ENCODE measurements around the gene SUPT20HL2.

Gene SUPT20HL2

GRCh38 chrX:24292353-24292752 is 21.5 kb downstream of the SUPT20HL2 start:
- TF ChIP-seq CTCF (conservative IDR thresholded peaks at IDR 0.05; ENCODE audit: low read depth, low read length): no peak
- DNase-seq (ENCODE audit: low read depth): no peak
- H3K4me3 ChIP-seq (ENCODE audit: low read depth, low read length): no peak overlapping the region

- DNase-seq (ENCODE audit: low read depth): peak; percentile 23
- no peak overlapping the region for H3K4me3 ChIP-seq (ENCODE audit: low read depth, low read length)
- no peak for TF ChIP-seq CTCF (conservative IDR thresholded peaks at IDR 0.05; ENCODE audit: low read depth, low read length)
These were observed 28.8 kb downstream of the SUPT20HL2 start for GRCh38 chrX:24285082-24285481.

DNA sequence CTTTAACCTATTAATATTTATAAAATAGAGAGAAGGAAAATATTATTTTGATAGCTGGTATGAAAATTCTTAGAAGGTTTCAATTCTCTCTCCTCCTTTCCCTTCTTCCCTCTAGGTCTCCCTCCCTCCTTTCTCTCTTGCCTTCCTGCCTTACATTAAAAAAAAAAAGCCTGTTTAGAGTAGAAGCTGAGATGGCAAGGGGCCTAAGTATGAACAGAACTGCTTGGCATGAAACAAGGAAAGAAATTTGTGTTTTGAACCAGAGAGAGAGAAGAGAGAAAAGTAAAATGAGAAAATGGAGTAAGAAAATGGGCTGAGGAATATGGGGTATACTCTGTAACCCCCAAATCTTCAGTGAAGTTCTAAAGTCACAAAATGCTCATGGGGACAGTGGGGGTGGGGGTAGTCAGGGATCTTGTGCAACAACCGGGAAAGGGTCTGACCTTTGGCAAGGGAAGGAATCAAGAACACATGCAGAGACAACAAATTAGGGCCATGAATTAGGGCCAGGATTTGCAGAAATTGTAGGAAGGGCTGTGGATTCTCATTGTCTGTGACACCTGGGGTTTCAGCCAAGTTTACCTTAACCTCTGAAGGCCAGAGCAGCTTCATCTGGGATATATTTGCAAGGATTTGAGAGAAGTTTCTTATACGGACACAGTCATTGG is 30.6 kb downstream of the SUPT20HL2 start:
- no peak for TF ChIP-seq CTCF (conservative IDR thresholded peaks at IDR 0.05; ENCODE audit: low read depth, low read length)
- H3K4me3 ChIP-seq (ENCODE audit: low read depth, low read length): no peak overlapping the region
- DNase-seq (ENCODE audit: low read depth): no peak

DNA sequence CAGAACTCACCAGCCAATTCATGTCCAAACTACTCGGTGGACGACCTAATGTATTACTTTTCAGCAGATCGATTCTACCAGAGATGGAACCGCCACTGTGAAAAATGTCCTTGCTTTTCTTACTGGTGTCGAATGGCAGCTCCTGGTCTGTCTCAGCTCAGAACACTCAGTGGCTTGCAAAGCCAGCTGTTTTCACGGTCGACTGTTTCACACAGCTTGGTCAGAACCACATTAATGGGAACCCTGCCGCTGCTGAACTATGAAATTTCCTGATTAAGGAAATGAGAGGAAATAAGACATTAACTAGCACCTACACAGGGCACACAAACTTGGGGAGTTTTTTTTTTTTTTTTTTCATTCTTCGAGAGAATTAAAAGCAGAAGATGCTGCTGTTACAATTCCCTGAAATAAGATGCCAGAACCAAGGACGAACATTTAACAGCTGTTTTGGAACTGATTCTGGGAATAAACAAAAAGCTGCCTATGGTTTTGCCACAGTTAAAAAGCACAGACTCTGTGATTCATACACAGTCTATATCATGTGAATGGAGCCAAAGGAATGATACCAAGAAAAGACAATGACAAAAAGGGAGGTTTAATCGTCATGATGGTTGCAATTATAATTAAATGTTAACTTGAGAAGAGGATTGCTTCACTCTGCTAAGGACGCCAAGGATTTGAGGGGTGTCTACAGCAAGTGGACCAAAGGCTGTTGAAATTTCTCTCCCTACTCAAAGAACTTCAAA is 31.3 kb downstream of the SUPT20HL2 start:
- no peak overlapping the region for H3K4me3 ChIP-seq (ENCODE audit: low read depth, low read length)
- DNase-seq (ENCODE audit: low read depth): peak; percentile 31
- no peak for TF ChIP-seq CTCF (conservative IDR thresholded peaks at IDR 0.05; ENCODE audit: low read depth, low read length)

- H3K4me3 ChIP-seq (ENCODE audit: low read depth, low read length): no peak overlapping the region
- DNase-seq (ENCODE audit: low read depth): no peak
- no peak for TF ChIP-seq CTCF (conservative IDR thresholded peaks at IDR 0.05; ENCODE audit: low read depth, low read length)
These were observed 36.5 kb downstream of the SUPT20HL2 start for GRCh38 chrX:24277405-24277804.

DNA sequence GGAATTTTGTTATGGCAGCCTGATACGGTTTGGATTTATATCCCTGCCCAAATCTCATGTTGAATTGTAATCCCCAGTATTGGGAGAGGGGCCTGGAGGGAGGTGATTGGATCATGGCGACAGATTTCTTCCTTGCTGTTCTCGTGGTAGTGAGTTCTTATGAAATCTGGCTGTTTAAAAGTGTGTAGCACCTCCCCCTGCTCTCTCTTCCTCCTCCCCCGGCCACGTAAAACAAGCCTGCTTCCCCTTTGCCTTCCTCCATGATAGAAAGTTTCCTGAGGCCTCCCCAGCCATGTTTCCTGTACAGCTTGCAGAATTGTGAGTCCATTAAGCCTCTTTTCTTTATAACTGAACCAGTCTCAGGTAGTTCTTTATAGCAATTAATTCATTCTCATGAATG is 37.9 kb downstream of the SUPT20HL2 start:
- no peak for TF ChIP-seq CTCF (conservative IDR thresholded peaks at IDR 0.05; ENCODE audit: low read depth, low read length)
- no peak for DNase-seq (ENCODE audit: low read depth)
- H3K4me3 ChIP-seq (ENCODE audit: low read depth, low read length): no peak overlapping the region

- H3K4me3 ChIP-seq (ENCODE audit: low read depth, low read length): no peak overlapping the region
- TF ChIP-seq CTCF (conservative IDR thresholded peaks at IDR 0.05; ENCODE audit: low read depth, low read length): no peak
These were observed 42.6 kb downstream of the SUPT20HL2 start for GRCh38 chrX:24271262-24271661.

More at GRCh38 chrX:24271262-24271661, 42.6 kb downstream of the SUPT20HL2 start:
- DNase-seq (ENCODE audit: low read depth): no peak
